ENCODE measurements around the gene SLC5A5.
"Not testable (repeated sequence)": the region's sequence is repeated elsewhere in the genome, so short reads cannot be mapped to it uniquely, and the experiment has no call there.

Gene SLC5A5

GRCh38 chr19:17919122-17919521 lies 47.4 kb downstream of the SLC5A5 start:
- DNase-seq (ENCODE audit: low read depth) = not testable (repeated sequence)

GRCh38 chr19:17920527-17920926 lies 48.8 kb downstream of the SLC5A5 start:
- DNase-seq (ENCODE audit: low read depth) = no peak

GRCh38 chr19:17922138-17922537 lies 50.4 kb downstream of the SLC5A5 start:
- DNase-seq (ENCODE audit: low read depth) = no peak

- no peak for DNase-seq (ENCODE audit: low read depth)
Measured at GRCh38 chr19:17926044-17926443, 54.3 kb downstream of the SLC5A5 start.

GRCh38 chr19:17929056-17929455 lies 57.3 kb downstream of the SLC5A5 start:
- no peak for DNase-seq (ENCODE audit: low read depth)

- DNase-seq (ENCODE audit: low read depth) = no peak
Measured at GRCh38 chr19:17931532-17932191, 59.9 kb downstream of the SLC5A5 start.

- DNase-seq (ENCODE audit: low read depth) = peak; percentile 91
Measured at GRCh38 chr19:17932485-17933338, 61.0 kb downstream of the SLC5A5 start, which contains the start of gene CCDC124. TSS of gene CCDC124 (plus strand) at chr19:17933015. CDS start at chr19:17936421, 3,406 bp downstream.

- peak; percentile 29 for DNase-seq (ENCODE audit: low read depth)
Measured at GRCh38 chr19:17933414-17934129, 61.8 kb downstream of the SLC5A5 start.

- no peak for DNase-seq (ENCODE audit: low read depth)
Measured at GRCh38 chr19:17936379-17936778, 64.6 kb downstream of the SLC5A5 start.

GRCh38 chr19:17937371-17937900 lies 65.7 kb downstream of the SLC5A5 start:
- no peak for DNase-seq (ENCODE audit: low read depth)

- DNase-seq (ENCODE audit: low read depth) = peak; percentile 66
Measured at GRCh38 chr19:17938092-17938845, 66.5 kb downstream of the SLC5A5 start.

GRCh38 chr19:17942181-17942580 lies 70.4 kb downstream of the SLC5A5 start:
- no peak for DNase-seq (ENCODE audit: low read depth)

GRCh38 chr19:17942582-17943273 lies 71.0 kb downstream of the SLC5A5 start:
- DNase-seq (ENCODE audit: low read depth) = no peak

- no peak for DNase-seq (ENCODE audit: low read depth)
Measured at GRCh38 chr19:17943274-17944221, 71.8 kb downstream of the SLC5A5 start.

- peak; percentile 53 for DNase-seq (ENCODE audit: low read depth)
Measured at GRCh38 chr19:17944301-17944700, 72.6 kb downstream of the SLC5A5 start.
